Neural cell (in vitro differentiated cells): ENCODE results near the gene USP2. TPM values are rescaled to one million over a fixed set of nuclear protein-coding genes. Genes with fewer than 3 reads are reported as not detected.

Experiments used
- H2AFZ ChIP-seq: fragments of 200-600, 300-800 bp; sonication (generic), shearing (Covaris generic); 2 replicates; pipeline ENCODE4 v1.6.0; 2014; ENCODE audit warnings: low read depth, mild to moderate bottlenecking, antibody characterized with exemption, low read length, moderate library complexity
- H3F3A ChIP-seq: fragments of 200-600 bp; shearing (Covaris generic); 2 replicates; pipeline ENCODE4 v1.6.1; 2016; ENCODE audit warnings: mild to moderate bottlenecking, moderate library complexity, mixed read lengths, antibody characterized with exemption, low read length; ENCODE audit not compliant: insufficient read depth, poor library complexity, severe bottlenecking
- H3K27ac ChIP-seq: fragments of 200-600, 300-800 bp; sonication (generic), shearing (Covaris generic); 2 replicates; pipeline ENCODE4 v1.5.1; 2014; ENCODE audit warnings: mild to moderate bottlenecking, low read length, moderate library complexity
- H3K27me3 ChIP-seq: fragments of 300-800, 200-600 bp; sonication (generic), shearing (Covaris generic); 2 replicates; pipeline ENCODE4 v1.6.0; 2014; ENCODE audit warnings: mild to moderate bottlenecking, low read depth, low read length, moderate library complexity; ENCODE audit not compliant: insufficient read depth
- H3K36me3 ChIP-seq: fragments of 300-800, 200-600 bp; sonication (generic), shearing (Covaris generic); 2 replicates; pipeline ENCODE4 v1.5.1; 2014; ENCODE audit warnings: mild to moderate bottlenecking, antibody characterized with exemption, low read length, moderate library complexity; ENCODE audit not compliant: insufficient read depth
- H3K4me2 ChIP-seq: fragments of 300-800, 200-600 bp; sonication (generic), shearing (Covaris generic); 2 replicates; pipeline ENCODE4 v1.6.0; 2014; ENCODE audit warnings: mild to moderate bottlenecking, low read length
- H3K4me3 ChIP-seq: fragments of 300-800, 200-600 bp; sonication (generic), shearing (Covaris generic); 2 replicates; pipeline ENCODE4 v1.5.1; 2014; ENCODE audit warnings: mild to moderate bottlenecking, low read length, moderate library complexity
- H3K79me2 ChIP-seq: fragments of 200-600 bp; shearing (Covaris generic); replicated peaks from 2 replicates; pipeline ENCODE4 v1.6.0; 2014; ENCODE audit warnings: mild to moderate bottlenecking, low read length, moderate library complexity; ENCODE audit not compliant: insufficient read depth
- H3K9ac ChIP-seq: fragments of 300-800, 200-600 bp; sonication (generic), shearing (Covaris generic); 2 replicates; pipeline ENCODE4 v1.6.1; 2016; ENCODE audit warnings: mild to moderate bottlenecking, low read length, mixed read lengths
- H3K9me2 ChIP-seq: fragments of 200-600 bp; shearing (Covaris generic); 2 replicates; pipeline ENCODE4 v1.6.1; 2016; ENCODE audit warnings: mild to moderate bottlenecking, low read length, mixed read lengths; ENCODE audit not compliant: insufficient read depth
- H3K9me3 ChIP-seq: fragments of 200-600, 300-800 bp; sonication (generic), shearing (Covaris generic); 2 replicates; pipeline ENCODE4 v1.6.1; 2016; ENCODE audit warnings: mild to moderate bottlenecking, mixed run types, low read length, moderate library complexity, mixed read lengths
- H4K20me1 ChIP-seq: fragments of 200-600 bp; shearing (Covaris generic); 2 replicates; pipeline ENCODE4 v1.6.1; 2016; ENCODE audit warnings: mild to moderate bottlenecking, mixed run types; ENCODE audit not compliant: insufficient read depth
- EZH2 ChIP-seq: fragments of 200-600, 300-800 bp; shearing (Covaris generic), sonication (generic); IDR thresholded peaks from 2 replicates; pipeline ENCODE4 v1.6.1; 2014; ENCODE audit warnings: antibody characterized with exemption, low read length, borderline replicate concordance, mild to moderate bottlenecking; ENCODE audit not compliant: insufficient read depth, poor library complexity, severe bottlenecking
- MXI1 ChIP-seq: fragments of 450-650 bp; conservative IDR thresholded peaks from 2 replicates; pipeline ENCODE4 v1.6.1; 2014; ENCODE audit warnings: antibody characterized with exemption, mild to moderate bottlenecking; ENCODE audit not compliant: poor library complexity, severe bottlenecking
- POLR2AphosphoS5 ChIP-seq: IDR thresholded peaks from 2 replicates; pipeline ENCODE4 v1.6.1; 2012
- RAD21 ChIP-seq: fragments of 450-650 bp; conservative IDR thresholded peaks from 2 replicates; pipeline ENCODE4 v1.6.1; 2014; ENCODE audit warnings: antibody characterized with exemption, mild to moderate bottlenecking, moderate library complexity
- SMC3 ChIP-seq: fragments of 450-650 bp; conservative IDR thresholded peaks from 2 replicates; pipeline ENCODE4 v1.6.1; 2014; ENCODE audit warnings: antibody characterized with exemption, mild to moderate bottlenecking, moderate library complexity; ENCODE audit not compliant: poor library complexity
- TAF1 ChIP-seq: IDR thresholded peaks from 2 replicates; pipeline ENCODE4 v1.6.1; 2012; ENCODE audit warnings: low read depth
- polyA plus RNA-seq: library from polyadenylated mRNA; depleted of rRNA; stranded (reverse); fragments of >200 nt; gene quantifications from 2 replicates; pipeline ENCODE4 v1.2.3, GENCODE V29; 2014
- TF ChIP-seq, protein P1 (sequence below): fragments of 450-650 bp; IDR thresholded peaks from 2 replicates; pipeline ENCODE4 v1.5.1; 2014; ENCODE audit warnings: antibody characterized with exemption, mild to moderate bottlenecking, moderate library complexity; ENCODE audit not compliant: poor library complexity, severe bottlenecking
- TF ChIP-seq, protein P2 (sequence below): IDR thresholded peaks from 2 replicates; pipeline ENCODE4 v1.6.1; 2012; ENCODE audit warnings: borderline replicate concordance

USP2 gene
- polyA plus RNA-seq, 1 donor from 2014 or later = 0.59 TPM

DNA sequence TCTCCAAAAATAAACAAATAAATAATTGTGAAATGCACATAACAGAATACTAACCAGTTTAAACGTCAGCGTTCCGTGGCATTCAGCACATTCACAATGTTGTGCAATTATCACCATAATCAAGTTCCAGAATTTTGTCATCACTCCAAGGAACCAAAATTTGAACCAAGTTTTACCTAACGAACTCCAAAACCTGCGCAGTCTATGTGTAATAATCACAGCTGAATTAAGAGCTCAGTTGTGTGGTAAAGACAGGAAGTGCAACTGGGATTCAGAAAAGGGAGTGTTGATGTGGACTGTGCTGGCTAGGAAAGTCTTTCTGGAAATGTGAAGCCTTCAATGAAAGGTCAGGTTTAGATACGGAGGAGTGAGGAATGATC is 59.1 kb downstream of the USP2 start:
- Histone ChIP-seq H3K36me3 (no peaks in the 10 kb centered on the region), H3K9me2 (no peaks in the 10 kb centered on the region), H3F3A (no peaks in the 10 kb centered on the region), H3K4me3 (no peak overlapping the region), H2AFZ (no peak overlapping the region), H3K4me2 (no peak overlapping the region), H3K9ac (no peak overlapping the region), H4K20me1 (no peaks in the 10 kb centered on the region), H3K9me3 (no peaks in the 10 kb centered on the region), H3K79me2 (no peaks in the 10 kb centered on the region), H3K27ac (no peak overlapping the region), H3K27me3 (peaks cover 3% of the 10 kb centered on the region)
- no peak for TF ChIP-seq SMC3
- no peak for TF ChIP-seq EZH2
- no peak for TF ChIP-seq TAF1
- no peak for TF ChIP-seq RAD21
- TF ChIP-seq, protein P1, sequence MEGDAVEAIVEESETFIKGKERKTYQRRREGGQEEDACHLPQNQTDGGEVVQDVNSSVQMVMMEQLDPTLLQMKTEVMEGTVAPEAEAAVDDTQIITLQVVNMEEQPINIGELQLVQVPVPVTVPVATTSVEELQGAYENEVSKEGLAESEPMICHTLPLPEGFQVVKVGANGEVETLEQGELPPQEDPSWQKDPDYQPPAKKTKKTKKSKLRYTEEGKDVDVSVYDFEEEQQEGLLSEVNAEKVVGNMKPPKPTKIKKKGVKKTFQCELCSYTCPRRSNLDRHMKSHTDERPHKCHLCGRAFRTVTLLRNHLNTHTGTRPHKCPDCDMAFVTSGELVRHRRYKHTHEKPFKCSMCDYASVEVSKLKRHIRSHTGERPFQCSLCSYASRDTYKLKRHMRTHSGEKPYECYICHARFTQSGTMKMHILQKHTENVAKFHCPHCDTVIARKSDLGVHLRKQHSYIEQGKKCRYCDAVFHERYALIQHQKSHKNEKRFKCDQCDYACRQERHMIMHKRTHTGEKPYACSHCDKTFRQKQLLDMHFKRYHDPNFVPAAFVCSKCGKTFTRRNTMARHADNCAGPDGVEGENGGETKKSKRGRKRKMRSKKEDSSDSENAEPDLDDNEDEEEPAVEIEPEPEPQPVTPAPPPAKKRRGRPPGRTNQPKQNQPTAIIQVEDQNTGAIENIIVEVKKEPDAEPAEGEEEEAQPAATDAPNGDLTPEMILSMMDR = no peak
- no peak for TF ChIP-seq MXI1

DNA sequence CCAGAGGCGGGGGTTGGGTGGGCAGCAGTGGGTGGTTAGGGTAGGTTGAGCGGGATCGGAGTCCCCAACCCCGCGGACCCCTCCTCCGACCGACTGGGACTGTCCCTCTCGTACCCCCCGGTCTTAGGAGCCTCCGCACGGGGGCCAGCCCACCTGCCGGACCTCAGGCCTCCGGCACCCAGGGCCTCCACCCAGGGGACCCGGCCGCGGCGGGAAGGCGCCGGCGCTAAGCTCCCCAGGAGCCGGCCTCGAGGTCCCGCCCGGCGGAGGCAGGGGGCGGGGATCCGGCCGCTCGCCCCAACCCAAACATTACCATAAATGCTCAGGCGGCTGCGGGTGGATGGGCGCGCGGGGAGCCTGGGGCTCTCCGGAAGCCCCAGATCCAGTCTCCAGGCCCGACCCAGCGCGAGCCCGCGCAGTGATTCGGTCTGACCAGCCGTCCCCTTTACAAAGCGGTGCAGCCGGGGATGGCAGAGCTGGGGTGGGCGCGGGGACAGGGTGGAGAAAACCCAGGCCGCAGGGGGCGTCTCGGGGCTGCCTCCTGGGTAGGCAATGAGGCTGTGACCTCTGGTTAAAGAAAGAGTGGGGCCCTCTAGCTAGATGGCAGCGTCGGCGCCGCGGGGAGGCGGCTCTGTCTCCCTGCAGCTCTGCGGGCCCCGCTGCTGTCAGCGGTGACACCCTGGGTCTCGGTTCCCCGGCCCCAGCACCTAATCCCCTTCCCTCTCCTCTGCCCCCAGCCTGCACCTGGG is 60.5 kb downstream of the USP2 start:
- H3K4me2 ChIP-seq = no peak overlapping the region
- TF ChIP-seq POLR2AphosphoS5 (no peak), SMC3 (no peak), MXI1 (no peak)
- TF ChIP-seq, protein P2, sequence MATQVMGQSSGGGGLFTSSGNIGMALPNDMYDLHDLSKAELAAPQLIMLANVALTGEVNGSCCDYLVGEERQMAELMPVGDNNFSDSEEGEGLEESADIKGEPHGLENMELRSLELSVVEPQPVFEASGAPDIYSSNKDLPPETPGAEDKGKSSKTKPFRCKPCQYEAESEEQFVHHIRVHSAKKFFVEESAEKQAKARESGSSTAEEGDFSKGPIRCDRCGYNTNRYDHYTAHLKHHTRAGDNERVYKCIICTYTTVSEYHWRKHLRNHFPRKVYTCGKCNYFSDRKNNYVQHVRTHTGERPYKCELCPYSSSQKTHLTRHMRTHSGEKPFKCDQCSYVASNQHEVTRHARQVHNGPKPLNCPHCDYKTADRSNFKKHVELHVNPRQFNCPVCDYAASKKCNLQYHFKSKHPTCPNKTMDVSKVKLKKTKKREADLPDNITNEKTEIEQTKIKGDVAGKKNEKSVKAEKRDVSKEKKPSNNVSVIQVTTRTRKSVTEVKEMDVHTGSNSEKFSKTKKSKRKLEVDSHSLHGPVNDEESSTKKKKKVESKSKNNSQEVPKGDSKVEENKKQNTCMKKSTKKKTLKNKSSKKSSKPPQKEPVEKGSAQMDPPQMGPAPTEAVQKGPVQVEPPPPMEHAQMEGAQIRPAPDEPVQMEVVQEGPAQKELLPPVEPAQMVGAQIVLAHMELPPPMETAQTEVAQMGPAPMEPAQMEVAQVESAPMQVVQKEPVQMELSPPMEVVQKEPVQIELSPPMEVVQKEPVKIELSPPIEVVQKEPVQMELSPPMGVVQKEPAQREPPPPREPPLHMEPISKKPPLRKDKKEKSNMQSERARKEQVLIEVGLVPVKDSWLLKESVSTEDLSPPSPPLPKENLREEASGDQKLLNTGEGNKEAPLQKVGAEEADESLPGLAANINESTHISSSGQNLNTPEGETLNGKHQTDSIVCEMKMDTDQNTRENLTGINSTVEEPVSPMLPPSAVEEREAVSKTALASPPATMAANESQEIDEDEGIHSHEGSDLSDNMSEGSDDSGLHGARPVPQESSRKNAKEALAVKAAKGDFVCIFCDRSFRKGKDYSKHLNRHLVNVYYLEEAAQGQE = no peak
- H3K9me2 ChIP-seq = no peaks in the 10 kb centered on the region
- no peaks in the 10 kb centered on the region for H3K36me3 ChIP-seq
- H3K4me3 ChIP-seq = no peak overlapping the region
- no peak overlapping the region for H3K9ac ChIP-seq
- no peak overlapping the region for H2AFZ ChIP-seq
- no peaks in the 10 kb centered on the region for H3K9me3 ChIP-seq
- H3F3A ChIP-seq = no peaks in the 10 kb centered on the region
- H4K20me1 ChIP-seq = no peaks in the 10 kb centered on the region
- H3K79me2 ChIP-seq = no peaks in the 10 kb centered on the region
- no peak overlapping the region for H3K27ac ChIP-seq
- peaks cover 15% of the 10 kb centered on the region for H3K27me3 ChIP-seq
